Right kidney (tissue), 1 donor: ENCODE data around the gene TBC1D10A.

Experiments used
- DNase-seq: peaks from one replicate; pipeline ENCODE4 v3.0.0-alpha.2; 2016

TBC1D10A gene

DNA sequence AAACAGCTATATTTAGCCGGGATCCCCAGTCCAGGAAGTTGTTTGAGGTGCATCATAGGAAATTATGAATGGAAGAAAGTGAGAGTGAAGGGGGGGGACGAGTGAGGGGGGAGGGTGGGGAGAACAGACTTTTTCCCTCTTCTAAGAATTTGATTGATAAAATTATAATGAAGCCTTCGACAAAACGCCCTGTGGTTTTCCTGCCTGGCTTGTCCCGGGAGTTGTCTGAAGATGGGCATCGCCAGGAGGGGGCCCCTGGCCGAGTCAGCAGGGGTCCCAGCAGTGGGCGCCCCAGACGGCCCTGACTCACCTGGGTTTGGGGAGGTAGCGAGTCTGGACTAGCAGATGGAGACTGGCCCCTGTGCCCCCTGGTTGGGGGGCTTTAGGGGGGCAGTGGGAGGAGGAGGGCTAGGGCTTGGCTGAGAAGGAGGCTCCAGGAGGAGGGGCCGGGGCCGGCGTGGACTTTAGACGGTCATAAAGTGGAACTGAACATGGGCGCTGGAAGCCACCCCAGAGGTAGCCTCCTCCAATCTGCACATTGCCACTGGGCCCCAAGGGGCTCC, 79.8 kb downstream of the TBC1D10A start:
- peak; percentile 40 for DNase-seq

- peak; percentile 91 for DNase-seq
Observed at GRCh38 chr22:30245985-30246813, 80.5 kb downstream of the TBC1D10A start, which contains the start of gene LIF. TSS of gene LIF (minus strand) at chr22:30246759. CDS start at chr22:30246695, 64 bp downstream.

- DNase-seq = no peak
Observed at GRCh38 chr22:30245181-30245984, 81.4 kb downstream of the TBC1D10A start.

DNA sequence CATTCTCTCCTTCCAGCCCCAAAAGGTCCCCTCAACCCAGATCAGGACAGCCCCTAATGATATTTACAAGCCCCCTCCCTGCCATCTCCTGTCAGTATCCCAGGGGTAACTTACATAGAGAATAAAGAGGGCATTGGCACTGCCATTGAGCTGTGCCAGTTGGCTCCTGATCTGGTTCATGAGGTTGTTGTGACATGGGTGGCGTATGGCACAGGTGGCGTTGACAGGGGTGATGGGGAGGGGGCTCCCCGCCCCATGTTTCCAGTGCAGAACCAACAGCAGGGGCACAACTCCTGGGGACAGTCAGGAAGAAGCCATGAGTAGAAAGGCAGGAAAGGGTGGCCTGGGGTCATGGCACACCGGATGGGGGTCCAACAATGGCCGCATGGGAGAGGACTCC, 82.1 kb downstream of the TBC1D10A start:
- DNase-seq = no peak

GRCh38 chr22:30244066-30244465, 82.7 kb downstream of the TBC1D10A start:
- no peak for DNase-seq

DNA sequence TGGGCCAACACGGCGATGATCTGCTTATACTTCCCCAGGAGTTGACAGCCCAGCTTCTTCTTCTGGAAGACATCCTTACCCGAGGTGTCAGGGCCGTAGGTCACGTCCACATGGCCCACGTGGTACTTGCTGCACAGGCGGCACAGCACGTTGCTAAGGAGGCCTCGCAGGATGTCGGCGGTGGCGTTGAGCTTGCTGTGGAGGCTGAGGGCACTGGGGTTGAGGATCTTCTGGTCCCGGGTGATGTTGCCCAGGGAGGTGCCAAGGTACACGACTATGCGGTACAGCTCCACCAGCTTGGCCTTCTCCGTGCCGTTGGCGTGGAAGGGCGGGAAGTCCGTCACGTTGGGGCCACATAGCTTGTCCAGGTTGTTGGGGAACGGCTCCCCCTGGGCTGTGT, 83.1 kb downstream of the TBC1D10A start:
- DNase-seq = no peak
